Osteocyte (in vitro differentiated cells): ENCODE data around the gene MFSD11. TPM values are rescaled to one million over a fixed set of nuclear protein-coding genes. Genes with fewer than 3 reads are reported as not detected.

ENCODE experiments used
- DNase-seq: peaks from one replicate; pipeline ENCODE4 v3.0.0; 2021; ENCODE audit warnings: mixed read lengths; ENCODE audit not compliant: unreplicated experiment; ENCODE audit errors: extremely low spot score
- H3K27ac Mint-ChIP-seq: one replicate; pipeline ENCODE4 v1.8.0; 2021; ENCODE audit warnings: mild to moderate bottlenecking, mixed read lengths; ENCODE audit not compliant: unreplicated experiment
- H3K27me3 Mint-ChIP-seq: one replicate; pipeline ENCODE4 v1.8.0; 2021; ENCODE audit warnings: mixed read lengths; ENCODE audit not compliant: unreplicated experiment
- H3K36me3 Mint-ChIP-seq: one replicate; pipeline ENCODE4 v1.8.0; 2021; ENCODE audit warnings: mixed read lengths; ENCODE audit not compliant: unreplicated experiment
- H3K4me1 Mint-ChIP-seq: one replicate; pipeline ENCODE4 v1.8.0; 2021; ENCODE audit warnings: mixed read lengths; ENCODE audit not compliant: unreplicated experiment
- H3K4me3 Mint-ChIP-seq: one replicate; pipeline ENCODE4 v1.8.0; 2021; ENCODE audit warnings: mild to moderate bottlenecking, moderate library complexity, mixed read lengths; ENCODE audit not compliant: unreplicated experiment
- H3K9me3 Mint-ChIP-seq: one replicate; pipeline ENCODE4 v1.8.0; 2021; ENCODE audit warnings: mixed read lengths; ENCODE audit not compliant: unreplicated experiment
- microRNA-seq: library from miRNA; unstranded; fragments of <30 nt; microRNA quantifications from one replicate; pipeline ENCODE4 v1.1.0, GENCODE V29; 2020; ENCODE audit not compliant: unreplicated experiment
- total RNA-seq: library from RNA; stranded (reverse); gene quantifications from 2 replicates; pipeline ENCODE4 v1.2.1, GENCODE V29; 2021
- TF ChIP-seq, protein P1 (sequence below): fragments of 200-600 bp; sonication (generic); IDR thresholded peaks from 2 replicates; pipeline ENCODE4 v1.5.0; 2021; ENCODE audit warnings: antibody characterized with exemption, mild to moderate bottlenecking, moderate library complexity

MFSD11 gene
- total RNA-seq, 1 donor from 2014 or later = 33.0 TPM

DNA sequence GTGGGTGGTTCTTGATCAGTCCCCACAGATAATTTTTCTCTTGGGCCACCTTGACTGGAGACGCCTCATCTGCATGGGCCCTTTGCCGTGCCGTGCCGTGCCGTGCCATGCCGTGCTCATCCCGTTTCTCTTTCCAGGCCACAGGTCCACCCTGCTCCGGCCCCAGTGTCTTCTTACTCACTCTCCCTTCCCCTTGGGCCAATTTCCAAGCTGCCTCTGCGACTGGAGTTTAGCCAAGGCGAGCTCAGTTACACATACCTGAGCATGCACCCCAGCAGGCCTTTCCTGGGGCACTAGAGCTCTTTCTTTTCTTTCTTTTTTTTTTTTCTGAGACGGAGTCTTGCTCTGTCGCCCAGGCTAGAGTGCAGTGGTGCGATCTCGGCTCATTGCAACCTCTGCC, 89.8 kb downstream of the MFSD11 start:
- Mint-ChIP-seq H3K27me3 (peaks cover 31% of the 10 kb centered on the region), H3K4me3 (no peak overlapping the region), H3K4me1 (no peaks in the 10 kb centered on the region), H3K9me3 (no peaks in the 10 kb centered on the region), H3K36me3 (no peaks in the 10 kb centered on the region), H3K27ac (no peak overlapping the region)
- DNase-seq = no peak
- TF ChIP-seq, protein P1, sequence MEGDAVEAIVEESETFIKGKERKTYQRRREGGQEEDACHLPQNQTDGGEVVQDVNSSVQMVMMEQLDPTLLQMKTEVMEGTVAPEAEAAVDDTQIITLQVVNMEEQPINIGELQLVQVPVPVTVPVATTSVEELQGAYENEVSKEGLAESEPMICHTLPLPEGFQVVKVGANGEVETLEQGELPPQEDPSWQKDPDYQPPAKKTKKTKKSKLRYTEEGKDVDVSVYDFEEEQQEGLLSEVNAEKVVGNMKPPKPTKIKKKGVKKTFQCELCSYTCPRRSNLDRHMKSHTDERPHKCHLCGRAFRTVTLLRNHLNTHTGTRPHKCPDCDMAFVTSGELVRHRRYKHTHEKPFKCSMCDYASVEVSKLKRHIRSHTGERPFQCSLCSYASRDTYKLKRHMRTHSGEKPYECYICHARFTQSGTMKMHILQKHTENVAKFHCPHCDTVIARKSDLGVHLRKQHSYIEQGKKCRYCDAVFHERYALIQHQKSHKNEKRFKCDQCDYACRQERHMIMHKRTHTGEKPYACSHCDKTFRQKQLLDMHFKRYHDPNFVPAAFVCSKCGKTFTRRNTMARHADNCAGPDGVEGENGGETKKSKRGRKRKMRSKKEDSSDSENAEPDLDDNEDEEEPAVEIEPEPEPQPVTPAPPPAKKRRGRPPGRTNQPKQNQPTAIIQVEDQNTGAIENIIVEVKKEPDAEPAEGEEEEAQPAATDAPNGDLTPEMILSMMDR = no peak

Small RNA genes within 50 kb of the gene (microRNA-seq; reads per million reads assigned to microRNA genes)
- not detected for gene MIR636

Other genes starting within 250 kb of the MFSD11 start
- 14.5 and 17.5 TPM in 2 replicates for gene RHBDF2, start 236.7 kb upstream of the MFSD11 start, total RNA-seq
- gene CYGB, start 200.4 kb upstream of the MFSD11 start, total RNA-seq = 8.6 and 9.1 TPM in 2 replicates
- gene PRCD, start 198.1 kb upstream of the MFSD11 start, total RNA-seq = 1.3 and 1.4 TPM in 2 replicates
- gene ST6GALNAC2, start 152.3 kb upstream of the MFSD11 start, total RNA-seq = 1.9 and 3.3 TPM in 2 replicates
- gene ST6GALNAC1, start 94.4 kb upstream of the MFSD11 start, total RNA-seq = not detected in 2 replicates
- 183 and 187 TPM in 2 replicates for gene MXRA7, start 27.2 kb upstream of the MFSD11 start, total RNA-seq
- gene JMJD6, start 11.5 kb upstream of the MFSD11 start, total RNA-seq = 16.8 and 22.7 TPM in 2 replicates
- gene METTL23, start 11.3 kb upstream of the MFSD11 start, total RNA-seq = 35.7 and 36.3 TPM in 2 replicates
- gene SRSF2, start 788 bp upstream of the MFSD11 start, total RNA-seq = 137 and 145 TPM in 2 replicates
- gene MGAT5B, start 130.3 kb downstream of the MFSD11 start, total RNA-seq = 0.40 and 0.55 TPM in 2 replicates